WTC11 (cell line): ENCODE data around the gene TIMP2. TPM values are rescaled to one million over a fixed set of nuclear protein-coding genes. Genes with fewer than 3 reads are reported as not detected.

Experiments
- ATAC-seq: fragments of 200-7000 bp; cut with Tn5 transposase; 2 replicates; pipeline ENCODE4 v1.10.0; 2021; ENCODE audit warnings: mild to moderate bottlenecking, moderate library complexity
- CTCF ChIA-PET: fragments of 300-600 bp; sonication (Branson Sonifier 250); formaldehyde crosslinking; loops from one replicate; lab custom pipeline; 2021; ENCODE audit warnings: antibody characterized with exemption; lab: Charles Lee
- POLR2A ChIA-PET: fragments of 350-600 bp; sonication (Branson Sonifier 250); formaldehyde crosslinking; loops from one replicate; lab custom pipeline; 2021; ENCODE audit warnings: antibody characterized with exemption; lab: Charles Lee
- DNase-seq: peaks from one replicate; pipeline ENCODE4 v3.0.0; 2021; ENCODE audit warnings: low spot score
- H3K27ac Mint-ChIP-seq: 2 replicates; pipeline ENCODE4 v1.8.0; 2021; ENCODE audit warnings: mixed read lengths
- H3K27me3 Mint-ChIP-seq: 2 replicates; pipeline ENCODE4 v1.8.0; 2021; ENCODE audit warnings: low read depth, mild to moderate bottlenecking, moderate library complexity, mixed read lengths
- H3K36me3 Mint-ChIP-seq: 2 replicates; pipeline ENCODE4 v1.8.0; 2021; ENCODE audit warnings: mixed read lengths
- H3K4me1 Mint-ChIP-seq: 2 replicates; pipeline ENCODE4 v1.8.0; 2022; ENCODE audit warnings: mixed read lengths
- H3K4me3 Mint-ChIP-seq: 2 replicates; pipeline ENCODE4 v1.8.0; 2021; ENCODE audit warnings: mild to moderate bottlenecking, moderate library complexity, mixed read lengths
- H3K9me3 Mint-ChIP-seq: 2 replicates; pipeline ENCODE4 v1.8.0; 2021; ENCODE audit warnings: mixed read lengths
- AFF4 ChIP-seq: sonication (generic); formaldehyde crosslinking; IDR thresholded peaks from 2 replicates; pipeline ENCODE4 v1.8.1; 2023; ENCODE audit warnings: mild to moderate bottlenecking, missing genetic modification reagents, borderline replicate concordance
- AR ChIP-seq: fragments of 250-450 bp; sonication (Bioruptor Pico); IDR thresholded peaks from 2 replicates; pipeline ENCODE4 v1.9.0; 2021; ENCODE audit warnings: mild to moderate bottlenecking
- CREB1 ChIP-seq: sonication (generic); formaldehyde crosslinking; IDR thresholded peaks from 2 replicates; pipeline ENCODE4 v1.8.0; 2023; ENCODE audit warnings: mild to moderate bottlenecking, missing genetic modification reagents
- ELF4 ChIP-seq: sonication (generic); formaldehyde crosslinking; IDR thresholded peaks from 2 replicates; pipeline ENCODE4 v1.8.1; 2022; ENCODE audit warnings: low read depth, mild to moderate bottlenecking, moderate library complexity, missing genetic modification reagents
- ESRRA ChIP-seq: sonication (generic); formaldehyde crosslinking; IDR thresholded peaks from 2 replicates; pipeline ENCODE4 v1.8.1; 2022; ENCODE audit warnings: mild to moderate bottlenecking, missing genetic modification reagents, borderline replicate concordance
- FOXP1 ChIP-seq: sonication (generic); formaldehyde crosslinking; IDR thresholded peaks from 2 replicates; pipeline ENCODE4 v1.8.0; 2022; ENCODE audit warnings: missing genetic modification reagents, mild to moderate bottlenecking, moderate library complexity, borderline replicate concordance
- NFYB ChIP-seq: sonication (generic); formaldehyde crosslinking; conservative IDR thresholded peaks from 2 replicates; pipeline ENCODE4 v1.8.0; 2022; ENCODE audit warnings: low read depth, missing genetic modification reagents
- PREB ChIP-seq: sonication (generic); formaldehyde crosslinking; IDR thresholded peaks from 2 replicates; pipeline ENCODE4 v1.8.1; 2022; ENCODE audit warnings: mild to moderate bottlenecking, missing genetic modification reagents, moderate library complexity, borderline replicate concordance
- SMAD4 ChIP-seq: sonication (generic); formaldehyde crosslinking; IDR thresholded peaks from 2 replicates; pipeline ENCODE4 v1.8.0; 2022; ENCODE audit warnings: mild to moderate bottlenecking, missing genetic modification reagents
- USF2 ChIP-seq: sonication (generic); formaldehyde crosslinking; IDR thresholded peaks from 2 replicates; pipeline ENCODE4 v1.8.1; 2023; ENCODE audit warnings: mild to moderate bottlenecking, missing genetic modification reagents, moderate library complexity
- ZBTB21 ChIP-seq: sonication (generic); formaldehyde crosslinking; IDR thresholded peaks from 2 replicates; pipeline ENCODE4 v1.8.1; 2023; ENCODE audit warnings: mild to moderate bottlenecking, missing genetic modification reagents, borderline replicate concordance
- ZNF121 ChIP-seq: sonication (generic); formaldehyde crosslinking; IDR thresholded peaks from 2 replicates; pipeline ENCODE4 v1.8.0; 2023; ENCODE audit warnings: missing genetic modification reagents
- ZNF281 ChIP-seq: sonication (generic); formaldehyde crosslinking; IDR thresholded peaks from 2 replicates; pipeline ENCODE4 v1.8.0; 2023; ENCODE audit warnings: mild to moderate bottlenecking, missing genetic modification reagents
- ZNF317 ChIP-seq: sonication (generic); formaldehyde crosslinking; IDR thresholded peaks from 2 replicates; pipeline ENCODE4 v1.8.1; 2023; ENCODE audit warnings: low read depth, mild to moderate bottlenecking, moderate library complexity, missing genetic modification reagents, borderline replicate concordance
- total RNA-seq: library from RNA; stranded (reverse); gene quantifications from 3 replicates; pipeline ENCODE4 v1.2.3, GENCODE V29; 2021
- TF ChIP-seq, protein P1 (sequence below): sonication (generic); formaldehyde crosslinking; IDR thresholded peaks from 2 replicates; pipeline ENCODE4 v1.8.1; 2023; ENCODE audit warnings: mild to moderate bottlenecking, missing genetic modification reagents
- TF ChIP-seq, protein P2 (sequence below): sonication (generic); formaldehyde crosslinking; IDR thresholded peaks from 2 replicates; pipeline ENCODE4 v1.8.0; 2022; ENCODE audit warnings: mild to moderate bottlenecking, missing genetic modification reagents
- TF ChIP-seq, protein P3 (sequence below): fragments of 250-450 bp; sonication (Bioruptor Pico); IDR thresholded peaks from 2 replicates; pipeline ENCODE4 v1.8.0; 2021; ENCODE audit warnings: mild to moderate bottlenecking
- TF ChIP-seq, protein P4 (sequence below): fragments of 200-600 bp; IDR thresholded peaks from 2 replicates; pipeline ENCODE4 v1.8.0; 2022; ENCODE audit warnings: antibody characterized with exemption

Gene TIMP2
- total RNA-seq, 1 experiment from 2014 or later = 37.1 TPM

GRCh38 chr17:78908426-78908825 lies 16.8 kb downstream of the TIMP2 start:
- Mint-ChIP-seq H3K27ac (peak overlapping the region; percentile 48), H3K4me1 (peaks cover 8% of the 10 kb centered on the region), H3K27me3 (no peaks in the 10 kb centered on the region), H3K36me3 (peaks cover 2% of the 10 kb centered on the region; the same call in 1 of the 2 replicates), H3K9me3 (no peaks in the 10 kb centered on the region), H3K4me3 (no peak overlapping the region)
- TF ChIP-seq ESRRA (CRISPR knock-in tag) (no peak), ZNF121 (no peak), USF2 (no peak), ZNF281 (CRISPR knock-in tag) (no peak), ZNF317 (CRISPR knock-in tag) (no peak), AFF4 (CRISPR knock-in tag) (no peak), NFYB (CRISPR knock-in tag) (no peak), PREB (CRISPR knock-in tag) (no peak), CREB1 (CRISPR knock-in tag) (no peak), SMAD4 (CRISPR knock-in tag) (no peak), ELF4 (no peak), ZBTB21 (CRISPR knock-in tag) (no peak), AR (CRISPR knock-in tag) (no peak), FOXP1 (CRISPR knock-in tag) (no peak)
- TF ChIP-seq, protein P1, sequence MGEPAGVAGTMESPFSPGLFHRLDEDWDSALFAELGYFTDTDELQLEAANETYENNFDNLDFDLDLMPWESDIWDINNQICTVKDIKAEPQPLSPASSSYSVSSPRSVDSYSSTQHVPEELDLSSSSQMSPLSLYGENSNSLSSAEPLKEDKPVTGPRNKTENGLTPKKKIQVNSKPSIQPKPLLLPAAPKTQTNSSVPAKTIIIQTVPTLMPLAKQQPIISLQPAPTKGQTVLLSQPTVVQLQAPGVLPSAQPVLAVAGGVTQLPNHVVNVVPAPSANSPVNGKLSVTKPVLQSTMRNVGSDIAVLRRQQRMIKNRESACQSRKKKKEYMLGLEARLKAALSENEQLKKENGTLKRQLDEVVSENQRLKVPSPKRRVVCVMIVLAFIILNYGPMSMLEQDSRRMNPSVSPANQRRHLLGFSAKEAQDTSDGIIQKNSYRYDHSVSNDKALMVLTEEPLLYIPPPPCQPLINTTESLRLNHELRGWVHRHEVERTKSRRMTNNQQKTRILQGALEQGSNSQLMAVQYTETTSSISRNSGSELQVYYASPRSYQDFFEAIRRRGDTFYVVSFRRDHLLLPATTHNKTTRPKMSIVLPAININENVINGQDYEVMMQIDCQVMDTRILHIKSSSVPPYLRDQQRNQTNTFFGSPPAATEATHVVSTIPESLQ (CRISPR knock-in tag) = no peak
- TF ChIP-seq, protein P2, sequence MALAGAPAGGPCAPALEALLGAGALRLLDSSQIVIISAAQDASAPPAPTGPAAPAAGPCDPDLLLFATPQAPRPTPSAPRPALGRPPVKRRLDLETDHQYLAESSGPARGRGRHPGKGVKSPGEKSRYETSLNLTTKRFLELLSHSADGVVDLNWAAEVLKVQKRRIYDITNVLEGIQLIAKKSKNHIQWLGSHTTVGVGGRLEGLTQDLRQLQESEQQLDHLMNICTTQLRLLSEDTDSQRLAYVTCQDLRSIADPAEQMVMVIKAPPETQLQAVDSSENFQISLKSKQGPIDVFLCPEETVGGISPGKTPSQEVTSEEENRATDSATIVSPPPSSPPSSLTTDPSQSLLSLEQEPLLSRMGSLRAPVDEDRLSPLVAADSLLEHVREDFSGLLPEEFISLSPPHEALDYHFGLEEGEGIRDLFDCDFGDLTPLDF (CRISPR knock-in tag) = no peak
- TF ChIP-seq, protein P3, sequence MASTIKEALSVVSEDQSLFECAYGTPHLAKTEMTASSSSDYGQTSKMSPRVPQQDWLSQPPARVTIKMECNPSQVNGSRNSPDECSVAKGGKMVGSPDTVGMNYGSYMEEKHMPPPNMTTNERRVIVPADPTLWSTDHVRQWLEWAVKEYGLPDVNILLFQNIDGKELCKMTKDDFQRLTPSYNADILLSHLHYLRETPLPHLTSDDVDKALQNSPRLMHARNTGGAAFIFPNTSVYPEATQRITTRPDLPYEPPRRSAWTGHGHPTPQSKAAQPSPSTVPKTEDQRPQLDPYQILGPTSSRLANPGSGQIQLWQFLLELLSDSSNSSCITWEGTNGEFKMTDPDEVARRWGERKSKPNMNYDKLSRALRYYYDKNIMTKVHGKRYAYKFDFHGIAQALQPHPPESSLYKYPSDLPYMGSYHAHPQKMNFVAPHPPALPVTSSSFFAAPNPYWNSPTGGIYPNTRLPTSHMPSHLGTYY = no peak
- TF ChIP-seq, protein P4, sequence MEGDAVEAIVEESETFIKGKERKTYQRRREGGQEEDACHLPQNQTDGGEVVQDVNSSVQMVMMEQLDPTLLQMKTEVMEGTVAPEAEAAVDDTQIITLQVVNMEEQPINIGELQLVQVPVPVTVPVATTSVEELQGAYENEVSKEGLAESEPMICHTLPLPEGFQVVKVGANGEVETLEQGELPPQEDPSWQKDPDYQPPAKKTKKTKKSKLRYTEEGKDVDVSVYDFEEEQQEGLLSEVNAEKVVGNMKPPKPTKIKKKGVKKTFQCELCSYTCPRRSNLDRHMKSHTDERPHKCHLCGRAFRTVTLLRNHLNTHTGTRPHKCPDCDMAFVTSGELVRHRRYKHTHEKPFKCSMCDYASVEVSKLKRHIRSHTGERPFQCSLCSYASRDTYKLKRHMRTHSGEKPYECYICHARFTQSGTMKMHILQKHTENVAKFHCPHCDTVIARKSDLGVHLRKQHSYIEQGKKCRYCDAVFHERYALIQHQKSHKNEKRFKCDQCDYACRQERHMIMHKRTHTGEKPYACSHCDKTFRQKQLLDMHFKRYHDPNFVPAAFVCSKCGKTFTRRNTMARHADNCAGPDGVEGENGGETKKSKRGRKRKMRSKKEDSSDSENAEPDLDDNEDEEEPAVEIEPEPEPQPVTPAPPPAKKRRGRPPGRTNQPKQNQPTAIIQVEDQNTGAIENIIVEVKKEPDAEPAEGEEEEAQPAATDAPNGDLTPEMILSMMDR = no peak
- DNase-seq (no peak), ATAC-seq (no peak)
- POLR2A ChIA-PET = no interaction called here
- CTCF ChIA-PET = interaction anchor here (1.3 to 1.9 kb wide), 2 partner anchors 43 to 59 kb away, joined by 4 read pairs; no protein-coding TSS in a partner anchor
